Epithelial cell of esophagus (primary cell): ENCODE data around the gene MRPL3.

Experiments
- DNase-seq: peaks from one replicate; pipeline ENCODE4 v3.0.0; 2010; ENCODE audit warnings: low read depth
- H3K4me3 ChIP-seq: 2 replicates; pipeline ENCODE4 v1.5.1; 2011; ENCODE audit warnings: mild to moderate bottlenecking, low read length, control low read depth
- TF ChIP-seq, protein P1 (sequence below): IDR thresholded peaks from 2 replicates; pipeline ENCODE4 v1.5.1; 2011; ENCODE audit warnings: low read depth, mild to moderate bottlenecking, low read length, control low read depth, inconsistent platforms; ENCODE audit not compliant: insufficient read depth; ENCODE audit errors: missing control alignments

MRPL3 gene

GRCh38 chr3:131454501-131454900 is 48.3 kb downstream of the MRPL3 start:
- H3K4me3 ChIP-seq: no peak overlapping the region
- DNase-seq: peak; percentile 84
- TF ChIP-seq, protein P1, sequence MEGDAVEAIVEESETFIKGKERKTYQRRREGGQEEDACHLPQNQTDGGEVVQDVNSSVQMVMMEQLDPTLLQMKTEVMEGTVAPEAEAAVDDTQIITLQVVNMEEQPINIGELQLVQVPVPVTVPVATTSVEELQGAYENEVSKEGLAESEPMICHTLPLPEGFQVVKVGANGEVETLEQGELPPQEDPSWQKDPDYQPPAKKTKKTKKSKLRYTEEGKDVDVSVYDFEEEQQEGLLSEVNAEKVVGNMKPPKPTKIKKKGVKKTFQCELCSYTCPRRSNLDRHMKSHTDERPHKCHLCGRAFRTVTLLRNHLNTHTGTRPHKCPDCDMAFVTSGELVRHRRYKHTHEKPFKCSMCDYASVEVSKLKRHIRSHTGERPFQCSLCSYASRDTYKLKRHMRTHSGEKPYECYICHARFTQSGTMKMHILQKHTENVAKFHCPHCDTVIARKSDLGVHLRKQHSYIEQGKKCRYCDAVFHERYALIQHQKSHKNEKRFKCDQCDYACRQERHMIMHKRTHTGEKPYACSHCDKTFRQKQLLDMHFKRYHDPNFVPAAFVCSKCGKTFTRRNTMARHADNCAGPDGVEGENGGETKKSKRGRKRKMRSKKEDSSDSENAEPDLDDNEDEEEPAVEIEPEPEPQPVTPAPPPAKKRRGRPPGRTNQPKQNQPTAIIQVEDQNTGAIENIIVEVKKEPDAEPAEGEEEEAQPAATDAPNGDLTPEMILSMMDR: no peak

GRCh38 chr3:131453533-131453932 is 49.2 kb downstream of the MRPL3 start:
- TF ChIP-seq, protein P1: no peak
- H3K4me3 ChIP-seq: no peak overlapping the region
- DNase-seq: no peak

DNA sequence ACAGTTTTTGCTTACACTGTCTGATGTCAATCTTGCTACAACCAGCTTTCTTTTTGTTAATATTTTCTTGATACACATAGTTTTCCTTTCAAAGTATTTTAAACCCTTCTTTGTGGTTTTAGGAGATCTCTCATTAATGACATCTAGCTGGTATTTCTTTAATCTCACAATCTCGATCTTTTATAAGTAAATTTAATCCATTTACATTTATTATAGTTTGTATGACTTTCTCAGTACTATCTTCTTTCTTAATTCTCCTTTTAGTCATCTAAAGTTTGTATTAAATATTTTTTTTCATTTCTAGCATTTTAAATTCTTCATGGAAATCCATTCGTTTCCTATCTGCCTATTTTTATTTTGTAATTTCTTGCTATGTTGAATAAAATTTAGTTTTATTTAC is 55.4 kb downstream of the MRPL3 start:
- DNase-seq: no peak
- TF ChIP-seq, protein P1: no peak
- H3K4me3 ChIP-seq: no peak overlapping the region

DNA sequence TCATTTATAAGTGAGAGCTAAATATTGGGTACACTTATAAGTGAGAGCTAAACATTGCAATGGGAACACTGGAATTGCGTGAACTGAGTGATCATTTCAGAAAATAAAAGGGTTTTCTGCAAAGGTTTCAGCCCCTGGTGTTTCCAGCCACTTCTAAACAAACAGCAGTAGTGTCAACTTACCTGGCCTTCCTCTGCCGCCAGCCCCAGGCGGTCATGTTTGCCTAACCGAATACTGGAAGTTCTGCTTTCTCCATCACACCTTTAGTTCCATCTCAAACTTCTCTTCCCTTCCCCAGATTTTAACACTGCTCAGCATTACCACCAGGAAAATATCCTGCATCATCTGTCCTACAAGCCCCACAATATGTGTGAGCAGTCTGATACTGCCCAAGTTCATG is 58.6 kb downstream of the MRPL3 start:
- no peak overlapping the region for H3K4me3 ChIP-seq
- TF ChIP-seq, protein P1: no peak
- DNase-seq: no peak

GRCh38 chr3:131439084-131439483 is 63.7 kb downstream of the MRPL3 start:
- no peak overlapping the region for H3K4me3 ChIP-seq
- no peak for DNase-seq
- TF ChIP-seq, protein P1: no peak

GRCh38 chr3:131435000-131435399 is 67.8 kb downstream of the MRPL3 start:
- H3K4me3 ChIP-seq: no peak overlapping the region
- TF ChIP-seq, protein P1: no peak
- no peak for DNase-seq

- TF ChIP-seq, protein P1: no peak
- peak; percentile 74 for DNase-seq
- no peak overlapping the region for H3K4me3 ChIP-seq
Measured at GRCh38 chr3:131432441-131432840, 70.3 kb downstream of the MRPL3 start.
